ENCODE data around the gene DMD. TPM values are rescaled to one million over a fixed set of nuclear protein-coding genes. Genes with fewer than 3 reads are reported as not detected.
A peak's percentile ranks its signal among the peaks of the same experiment; 100 is the strongest.

The DMD gene
- total and polyA plus RNA-seq, 7 donors: 2.5 to 260 (median 183) TPM

- no peaks in the 10 kb centered on the region for H3K9me3 ChIP-seq
- H3K4me1 ChIP-seq: peaks cover 0 to 7% (median 0%) of the 10 kb centered on the region in 4 donors
- WGBS, 2 donors: 1% methylated on average over 74 of the region's 74 CpGs
- TF ChIP-seq EP300 (IDR thresholded peaks at IDR 0.05) (no peak), POLR2AphosphoS5 (IDR thresholded peaks at IDR 0.05) (peak in 3 of 4 donors; percentile 6 to 47 (median 22))
- H3K4me3 ChIP-seq: peak overlapping the region; percentile 49 to 67 (median 67)
- H3K36me3 ChIP-seq: no peaks in the 10 kb centered on the region
- peak; percentile 75 for DNase-seq
- intact Hi-C loops (cut with DNase I): loop anchor here (10.0 kb wide), 1 partner anchor 238 kb away; no protein-coding TSS in a partner anchor
- peak overlapping the region; percentile 63 to 75 (median 72) for H3K27ac ChIP-seq
- no peaks in the 10 kb centered on the region for H3K27me3 ChIP-seq
Measured at GRCh38 chrX:31266203-31267076, 1944.9 kb downstream of the DMD start.

GRCh38 chrX:31265383-31265782 lies 1946.0 kb downstream of the DMD start:
- 18 to 56% methylated on average over 7 of the region's 7 CpGs for WGBS, 2 donors
- intact Hi-C loops (cut with DNase I): loop anchor here (10.0 kb wide), 1 partner anchor 239 kb away; no protein-coding TSS in a partner anchor
- H3K9me3 ChIP-seq: no peaks in the 10 kb centered on the region
- H3K36me3 ChIP-seq: no peaks in the 10 kb centered on the region
- peak overlapping the region; percentile 4 to 67 (median 67) for H3K4me3 ChIP-seq
- H3K4me1 ChIP-seq: peaks cover 0 to 7% (median 0%) of the 10 kb centered on the region in 4 donors
- no peak for TF ChIP-seq POLR2AphosphoS5 (IDR thresholded peaks at IDR 0.05)
- peak overlapping the region in 2 of 4 donors; percentile 23 to 53 for H3K27ac ChIP-seq
- no peaks in the 10 kb centered on the region for H3K27me3 ChIP-seq
- DNase-seq: no peak

DNA sequence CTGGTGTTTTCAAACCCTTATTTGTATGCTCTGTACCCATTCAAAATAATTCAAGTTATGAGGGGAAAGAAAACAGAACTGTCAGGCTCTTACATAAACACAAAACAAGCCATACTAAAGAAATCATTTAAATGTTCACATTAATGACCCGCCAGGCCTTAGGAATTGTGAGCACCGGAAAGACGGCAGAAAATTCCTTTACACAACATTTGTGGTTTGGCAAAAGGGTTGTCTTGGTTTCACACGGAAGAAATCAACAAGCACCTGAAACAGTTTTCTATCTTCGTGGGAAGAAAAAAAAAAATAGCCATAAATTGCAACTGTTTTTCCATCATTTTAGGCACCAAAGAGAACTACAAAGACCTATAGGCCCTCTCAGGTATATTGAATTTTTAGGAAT lies 1951.0 kb downstream of the DMD start:
- Histone ChIP-seq H3K27ac (no peak overlapping the region), H3K27me3 (no peaks in the 10 kb centered on the region), H3K36me3 (no peaks in the 10 kb centered on the region), H3K9me3 (no peaks in the 10 kb centered on the region), H3K4me1 (peaks cover 0 to 7% (median 0%) of the 10 kb centered on the region in 4 donors), H3K4me3 (no peak overlapping the region)
- TF ChIP-seq POLR2A (IDR thresholded peaks at IDR 0.05): no peak
- TF ChIP-seq EP300 (IDR thresholded peaks at IDR 0.05): no peak
- no peak for TF ChIP-seq POLR2AphosphoS5 (IDR thresholded peaks at IDR 0.05)
- no peak for TF ChIP-seq CTCF (IDR thresholded peaks at IDR 0.05)
- WGBS, 2 donors: 87% methylated on average over 5 of the region's 5 CpGs
- intact Hi-C loops (cut with DNase I): loop anchor here (10.0 kb wide), 1 partner anchor 244 kb away; no protein-coding TSS in a partner anchor
- no peak for DNase-seq

DNA sequence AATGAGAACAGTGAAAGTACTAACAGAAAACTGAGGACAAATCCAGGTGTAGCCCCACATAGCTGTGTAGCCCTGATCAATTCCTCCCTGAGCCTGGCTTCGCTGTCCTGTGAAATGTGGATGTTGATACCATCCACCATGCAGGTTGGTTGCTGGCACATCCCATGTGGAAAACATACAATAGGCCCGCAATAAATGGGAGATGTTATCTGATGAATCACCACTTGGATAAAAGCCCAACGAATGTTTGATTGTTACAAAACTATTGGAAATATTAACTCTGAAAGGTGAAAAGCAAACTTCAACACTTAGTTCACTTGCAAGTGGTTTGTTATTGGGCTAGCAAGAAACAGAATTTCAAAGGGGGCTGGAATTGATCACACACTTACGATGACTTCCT lies 1953.2 kb downstream of the DMD start:
- Histone ChIP-seq H3K36me3 (no peaks in the 10 kb centered on the region), H3K27ac (no peak overlapping the region), H3K4me3 (no peak overlapping the region), H3K9me3 (no peaks in the 10 kb centered on the region), H3K27me3 (no peaks in the 10 kb centered on the region), H3K4me1 (peaks cover 0 to 4% (median 0%) of the 10 kb centered on the region in 4 donors)
- intact Hi-C loops (cut with DNase I): no loop called here
- WGBS, 2 donors: 56 to 85% methylated on average over 4 of the region's 4 CpGs
- no peak for DNase-seq
- no peak for TF ChIP-seq CTCF (IDR thresholded peaks at IDR 0.05)

DNA sequence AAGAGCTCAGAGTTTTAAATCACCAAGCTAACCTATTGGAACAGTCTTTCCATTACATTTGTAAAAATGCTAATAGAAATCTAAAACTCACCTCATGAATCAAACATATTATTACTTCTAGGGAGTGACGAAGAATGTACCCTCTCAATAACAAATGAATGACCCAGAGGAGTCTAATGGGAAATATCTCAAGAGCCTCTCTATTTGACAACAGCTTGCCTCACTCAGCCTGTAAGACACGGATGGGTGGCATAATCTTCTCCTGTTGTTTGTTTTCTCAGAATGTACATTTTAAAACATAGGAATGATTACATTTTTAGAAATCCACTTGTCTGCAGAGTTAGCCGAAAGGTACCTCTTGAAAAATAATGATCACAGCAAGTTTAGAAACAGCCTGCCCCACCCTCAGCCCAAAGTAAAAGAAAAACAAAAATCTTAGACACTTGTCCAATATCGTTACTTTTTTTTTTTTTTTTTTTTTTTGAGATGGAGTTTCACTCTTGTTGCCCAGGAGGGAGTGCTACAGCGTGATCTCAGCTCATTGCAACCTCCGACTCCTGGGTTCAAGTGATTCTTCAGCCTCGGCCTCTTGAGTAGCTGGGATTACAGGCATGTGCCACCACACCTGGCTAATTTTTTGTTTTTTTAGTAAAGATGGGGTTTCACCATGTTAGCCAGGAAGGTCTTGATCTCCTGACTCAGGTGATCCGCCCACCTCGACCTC lies 1955.9 kb downstream of the DMD start:
- intact Hi-C loops (cut with DNase I): no loop called here
- no peaks in the 10 kb centered on the region for H3K27me3 ChIP-seq
- H3K4me3 ChIP-seq: no peak overlapping the region
- no peak overlapping the region for H3K27ac ChIP-seq
- H3K9me3 ChIP-seq: no peaks in the 10 kb centered on the region
- WGBS, 2 donors: 91 to 93% methylated on average over 9 of the region's 9 CpGs
- no peak for DNase-seq
- TF ChIP-seq CTCF (IDR thresholded peaks at IDR 0.05) (no peak), EP300 (IDR thresholded peaks at IDR 0.05) (no peak), POLR2AphosphoS5 (IDR thresholded peaks at IDR 0.05) (no peak), POLR2A (IDR thresholded peaks at IDR 0.05) (no peak)
- no peaks in the 10 kb centered on the region for H3K4me1 ChIP-seq
- no peaks in the 10 kb centered on the region for H3K36me3 ChIP-seq

Measured in sigmoid colon (tissue), 7 donors.